ENCODE data around the gene CENPI. TPM values are rescaled to one million over a fixed set of nuclear protein-coding genes. Genes with fewer than 3 reads are reported as not detected.

CENPI gene
- total RNA-seq, 1 experiment from 2014 or later, result 20.8 TPM

Other genes with a start within 250 kb of the CENPI start
- not detected in 2 replicates for gene NOX1, start 223.8 kb upstream of the CENPI start, total RNA-seq (2014; rRNA removed; shearing (Covaris generic))
- not detected in 2 replicates for gene XKRX, start 169.3 kb upstream of the CENPI start, total RNA-seq (2014; rRNA removed; shearing (Covaris generic))
- not detected in 2 replicates for gene ARL13A, start 128.5 kb upstream of the CENPI start, total RNA-seq (2014; rRNA removed; shearing (Covaris generic))
- 10.2 and 10.6 TPM in 2 replicates for gene TRMT2B, start 46.1 kb upstream of the CENPI start, total RNA-seq (2014; rRNA removed; shearing (Covaris generic))
- gene TMEM35A, start 19.3 kb upstream of the CENPI start, total RNA-seq (2014; rRNA removed; shearing (Covaris generic)), result not detected in 2 replicates
- gene DRP2, start 121.6 kb downstream of the CENPI start, total RNA-seq (2014; rRNA removed; shearing (Covaris generic)), result 0.08 TPM in 2 replicates
- 1.1 and 3.0 TPM in 2 replicates for gene TAF7L, start 193.1 kb downstream of the CENPI start, total RNA-seq (2014; rRNA removed; shearing (Covaris generic))

Data from SK-MEL-5 (cell line).